WERI-Rb-1 (cell line): ENCODE results near the gene CCS.

ENCODE experiments used
- DNase-seq: peaks from one replicate; pipeline ENCODE4 v3.0.0-alpha.2; 2020
- H3K27ac ChIP-seq: fragments of 250-450 bp; sonication (Bioruptor Pico); 2 replicates; pipeline ENCODE4 v1.5.1; 2020; ENCODE audit warnings: mild to moderate bottlenecking, moderate library complexity
- H3K27me3 ChIP-seq: fragments of 250-450 bp; sonication (Bioruptor Pico); 2 replicates; pipeline ENCODE4 v1.5.1; 2021; ENCODE audit warnings: mild to moderate bottlenecking, low read depth, moderate library complexity; ENCODE audit not compliant: insufficient read depth, severe bottlenecking
- H3K36me3 ChIP-seq: fragments of 250-450 bp; sonication (Bioruptor Pico); 2 replicates; pipeline ENCODE4 v1.5.1; 2020; ENCODE audit warnings: mild to moderate bottlenecking, moderate library complexity
- H3K4me3 ChIP-seq: 2 replicates; pipeline ENCODE4 v1.5.1; 2011; ENCODE audit warnings: low read depth, mild to moderate bottlenecking, control low read depth, low read length
- H3K9me3 ChIP-seq: fragments of 250-450 bp; sonication (Bioruptor Pico); 2 replicates; pipeline ENCODE4 v1.5.1; 2021; ENCODE audit warnings: mild to moderate bottlenecking, moderate library complexity; ENCODE audit not compliant: severe bottlenecking
- TF ChIP-seq, protein P1 (sequence below): IDR thresholded peaks from 2 replicates; pipeline ENCODE4 v1.5.1; 2011; ENCODE audit warnings: low read depth, mild to moderate bottlenecking, control low read depth, inconsistent platforms, low read length

The CCS gene

GRCh38 chr11:66595245-66595904 lies 2.4 kb downstream of the CCS start:
- DNase-seq, result peak; percentile 67
- Histone ChIP-seq H3K9me3 (peaks cover 27% of the 10 kb centered on the region), H3K27ac (peak overlapping the region; percentile 71), H3K27me3 (no peaks in the 10 kb centered on the region), H3K4me3 (no peak overlapping the region), H3K36me3 (no peaks in the 10 kb centered on the region)
- TF ChIP-seq, protein P1, sequence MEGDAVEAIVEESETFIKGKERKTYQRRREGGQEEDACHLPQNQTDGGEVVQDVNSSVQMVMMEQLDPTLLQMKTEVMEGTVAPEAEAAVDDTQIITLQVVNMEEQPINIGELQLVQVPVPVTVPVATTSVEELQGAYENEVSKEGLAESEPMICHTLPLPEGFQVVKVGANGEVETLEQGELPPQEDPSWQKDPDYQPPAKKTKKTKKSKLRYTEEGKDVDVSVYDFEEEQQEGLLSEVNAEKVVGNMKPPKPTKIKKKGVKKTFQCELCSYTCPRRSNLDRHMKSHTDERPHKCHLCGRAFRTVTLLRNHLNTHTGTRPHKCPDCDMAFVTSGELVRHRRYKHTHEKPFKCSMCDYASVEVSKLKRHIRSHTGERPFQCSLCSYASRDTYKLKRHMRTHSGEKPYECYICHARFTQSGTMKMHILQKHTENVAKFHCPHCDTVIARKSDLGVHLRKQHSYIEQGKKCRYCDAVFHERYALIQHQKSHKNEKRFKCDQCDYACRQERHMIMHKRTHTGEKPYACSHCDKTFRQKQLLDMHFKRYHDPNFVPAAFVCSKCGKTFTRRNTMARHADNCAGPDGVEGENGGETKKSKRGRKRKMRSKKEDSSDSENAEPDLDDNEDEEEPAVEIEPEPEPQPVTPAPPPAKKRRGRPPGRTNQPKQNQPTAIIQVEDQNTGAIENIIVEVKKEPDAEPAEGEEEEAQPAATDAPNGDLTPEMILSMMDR, result no peak

DNA sequence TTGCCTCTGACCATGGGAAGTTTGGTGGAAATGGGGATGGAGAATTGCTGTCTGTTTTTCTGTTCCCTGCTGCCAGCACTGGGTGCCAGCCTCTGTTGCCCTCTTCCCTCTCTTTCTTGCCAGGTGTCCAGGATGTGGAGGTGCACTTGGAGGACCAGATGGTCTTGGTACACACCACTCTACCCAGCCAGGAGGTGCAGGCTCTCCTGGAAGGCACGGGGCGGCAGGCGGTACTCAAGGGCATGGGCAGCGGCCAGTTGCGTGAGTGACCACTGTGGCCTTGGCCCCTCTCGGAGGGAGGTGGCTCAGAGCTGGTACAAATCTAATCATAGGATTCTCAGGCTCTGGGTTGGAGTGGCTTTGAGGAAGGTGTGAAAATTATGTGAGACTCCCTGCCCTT lies 6.0 kb downstream of the CCS start:
- no peak overlapping the region for H3K4me3 ChIP-seq
- TF ChIP-seq, protein P1, result no peak
- H3K36me3 ChIP-seq, result no peaks in the 10 kb centered on the region
- no peak for DNase-seq
- H3K27ac ChIP-seq, result no peak overlapping the region
- no peaks in the 10 kb centered on the region for H3K27me3 ChIP-seq
- H3K9me3 ChIP-seq, result peaks cover 8% of the 10 kb centered on the region

- H3K27ac ChIP-seq, result no peak overlapping the region
- H3K36me3 ChIP-seq, result no peaks in the 10 kb centered on the region
- no peaks in the 10 kb centered on the region for H3K27me3 ChIP-seq
- no peak overlapping the region for H3K4me3 ChIP-seq
- TF ChIP-seq, protein P1, result no peak
- DNase-seq, result no peak
- H3K9me3 ChIP-seq, result peaks cover 8% of the 10 kb centered on the region
These were observed 7.2 kb downstream of the CCS start for GRCh38 chr11:66600219-66600618.

DNA sequence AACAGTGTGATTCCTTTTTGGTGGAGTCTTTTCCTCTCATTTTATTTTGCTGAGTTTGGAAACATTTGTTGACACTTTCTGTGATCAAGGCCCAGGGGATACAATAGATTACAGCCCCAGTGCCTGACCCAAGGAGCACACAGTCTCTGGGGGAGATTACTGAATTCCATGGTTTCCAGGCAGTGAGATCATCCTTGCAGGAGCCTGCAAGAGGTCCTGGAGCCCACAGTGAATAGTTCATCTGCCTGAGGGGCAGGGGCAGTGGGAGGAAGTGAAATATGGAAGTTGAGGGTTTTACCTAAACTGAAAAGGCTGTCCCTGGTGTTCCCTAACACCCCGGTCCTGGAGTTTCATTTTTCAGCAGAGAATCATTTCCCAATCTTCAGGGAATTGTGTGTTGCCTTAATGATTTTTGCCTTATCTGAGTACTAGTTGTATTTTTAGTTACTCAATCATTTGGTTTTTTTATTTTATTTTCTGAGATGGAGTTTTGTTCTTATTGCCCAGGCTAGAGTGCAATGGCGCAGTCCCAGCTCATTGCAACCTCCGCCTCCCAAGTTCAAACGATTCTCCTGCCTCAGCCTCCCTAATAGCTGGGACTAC lies 7.7 kb downstream of the CCS start:
- Histone ChIP-seq H3K9me3 (peaks cover 8% of the 10 kb centered on the region), H3K36me3 (no peaks in the 10 kb centered on the region), H3K4me3 (no peak overlapping the region), H3K27ac (no peak overlapping the region), H3K27me3 (no peaks in the 10 kb centered on the region)
- DNase-seq, result no peak
- TF ChIP-seq, protein P1, result no peak

- Histone ChIP-seq H3K9me3 (no peaks in the 10 kb centered on the region), H3K4me3 (no peak overlapping the region), H3K36me3 (no peaks in the 10 kb centered on the region), H3K27ac (no peak overlapping the region), H3K27me3 (no peaks in the 10 kb centered on the region)
- TF ChIP-seq, protein P1, result no peak
- no peak for DNase-seq
These were observed 10.1 kb downstream of the CCS start for GRCh38 chr11:66603072-66603471.
